H9 (cell line): Measurements from ENCODE around the gene RPL35. TPM values are rescaled to one million over a fixed set of nuclear protein-coding genes. Genes with fewer than 3 reads are reported as not detected.

Experiments used
- DNase-seq: peaks from one replicate; pipeline ENCODE4 v3.0.0-alpha.2; 2017
- H2AFZ ChIP-seq: one replicate; pipeline ENCODE4 v1.6.1; 2013; ENCODE audit warnings: mild to moderate bottlenecking, low read length, control low read depth, moderate library complexity
- H2AK5ac ChIP-seq: 2 replicates; pipeline ENCODE4 v1.6.1; 2013; ENCODE audit warnings: low read length, control low read depth, mixed read lengths; ENCODE audit not compliant: insufficient read length
- H2BK120ac ChIP-seq: one replicate; pipeline ENCODE4 v1.6.1; 2013; ENCODE audit warnings: low read depth, mild to moderate bottlenecking, low read length, control low read depth, inconsistent platforms; ENCODE audit not compliant: poor library complexity, severe bottlenecking
- H2BK12ac ChIP-seq: 2 replicates; pipeline ENCODE4 v1.6.1; 2013; ENCODE audit warnings: low read length, control low read depth, mixed read lengths, low read depth; ENCODE audit not compliant: insufficient read length
- H2BK15ac ChIP-seq: 2 replicates; pipeline ENCODE4 v1.6.1; 2013; ENCODE audit warnings: low read depth, low read length, control low read depth
- H2BK20ac ChIP-seq: one replicate; pipeline ENCODE4 v1.6.1; 2013; ENCODE audit warnings: low read depth, mild to moderate bottlenecking, low read length, control low read depth, inconsistent platforms; ENCODE audit not compliant: poor library complexity, severe bottlenecking
- H2BK5ac ChIP-seq: 2 replicates; pipeline ENCODE4 v1.6.1; 2013; ENCODE audit warnings: low read length, control low read depth, mixed read lengths; ENCODE audit not compliant: insufficient read length
- H3K14ac ChIP-seq: 2 replicates; pipeline ENCODE4 v1.6.1; 2013; ENCODE audit warnings: low read length, control low read depth; ENCODE audit not compliant: insufficient read depth
- H3K18ac ChIP-seq: 2 replicates; pipeline ENCODE4 v1.6.1; 2013; ENCODE audit warnings: low read depth, mild to moderate bottlenecking, mixed read lengths, low read length, control low read depth; ENCODE audit not compliant: insufficient read length
- H3K23ac ChIP-seq: 2 replicates; pipeline ENCODE4 v1.6.1; 2013; ENCODE audit warnings: low read length, control low read depth, mixed read lengths, low read depth; ENCODE audit not compliant: insufficient read length
- H3K23me2 ChIP-seq: 2 replicates; pipeline ENCODE4 v1.6.1; 2013; ENCODE audit warnings: low read depth, mild to moderate bottlenecking, mixed read lengths, low read length, control low read depth; ENCODE audit not compliant: insufficient read length, poor library complexity, severe bottlenecking
- H3K27ac ChIP-seq: 2 replicates; pipeline ENCODE4 v1.5.1; 2013; ENCODE audit warnings: low read length, control low read depth, mixed read lengths, low read depth; ENCODE audit not compliant: insufficient read length
- H3K27me3 ChIP-seq: 2 replicates; pipeline ENCODE4 v1.6.1; 2013; ENCODE audit warnings: low read length, control low read depth, inconsistent platforms; ENCODE audit not compliant: insufficient read depth
- H3K4ac ChIP-seq: 2 replicates; pipeline ENCODE4 v1.6.1; 2013; ENCODE audit warnings: low read depth, mild to moderate bottlenecking, control low read depth, inconsistent platforms, low read length, moderate library complexity
- H3K4me1 ChIP-seq: 2 replicates; pipeline ENCODE4 v1.6.1; 2013; ENCODE audit warnings: low read length, control low read depth, inconsistent platforms; ENCODE audit not compliant: insufficient read depth
- H3K4me2 ChIP-seq: 2 replicates; pipeline ENCODE4 v1.6.1; 2013; ENCODE audit warnings: low read length, control low read depth, mixed read lengths; ENCODE audit not compliant: insufficient read length, insufficient read depth
- H3K56ac ChIP-seq: 2 replicates; pipeline ENCODE4 v1.6.1; 2013; ENCODE audit warnings: low read depth, mild to moderate bottlenecking, mixed read lengths, low read length, control low read depth; ENCODE audit not compliant: insufficient read length
- H3K79me1 ChIP-seq: 2 replicates; pipeline ENCODE4 v1.6.1; 2013; ENCODE audit warnings: low read depth, mild to moderate bottlenecking, moderate library complexity, low read length, control low read depth, inconsistent platforms; ENCODE audit not compliant: insufficient read depth, poor library complexity, severe bottlenecking
- H3K79me2 ChIP-seq: 2 replicates; pipeline ENCODE4 v1.6.1; 2013; ENCODE audit warnings: low read length, control low read depth, inconsistent platforms; ENCODE audit not compliant: insufficient read depth
- H3K9ac ChIP-seq: 2 replicates; pipeline ENCODE4 v1.6.1; 2013; ENCODE audit warnings: low read length, control low read depth, mixed read lengths; ENCODE audit not compliant: insufficient read length; ENCODE audit errors: extremely low read depth
- H3K9me3 ChIP-seq: one replicate; pipeline ENCODE4 v1.6.1; 2013; ENCODE audit warnings: low read depth, low read length, inconsistent platforms; ENCODE audit not compliant: control insufficient read depth
- H3T11ph ChIP-seq: one replicate; pipeline ENCODE4 v1.6.1; 2013; ENCODE audit warnings: mild to moderate bottlenecking, low read length, control low read depth, inconsistent platforms
- H4K20me1 ChIP-seq: one replicate; pipeline ENCODE4 v1.6.1; 2013; ENCODE audit not compliant: control insufficient read depth, insufficient read length, insufficient read depth
- H4K5ac ChIP-seq: 2 replicates; pipeline ENCODE4 v1.6.1; 2013; ENCODE audit warnings: low read depth, mild to moderate bottlenecking, mixed read lengths, low read length, control low read depth; ENCODE audit not compliant: insufficient read length
- H4K8ac ChIP-seq: replicated peaks from 2 replicates; pipeline ENCODE4 v1.6.1; 2013; ENCODE audit warnings: low read length, control low read depth, mixed read lengths, low read depth; ENCODE audit not compliant: insufficient read length
- H4K91ac ChIP-seq: 2 replicates; pipeline ENCODE4 v1.6.1; 2013; ENCODE audit warnings: low read depth, mild to moderate bottlenecking, moderate library complexity, mixed read lengths, low read length, control low read depth; ENCODE audit not compliant: insufficient read length
- H3K27ac Mint-ChIP-seq, 3 experiments: 2 replicates in 2 of 3; 3 replicates in 1 of 3; pipeline ENCODE4 v1.8.0; 2020 to 2021; ENCODE audit warnings: mixed read lengths in 3 of 3, mild to moderate bottlenecking in 1 of 3, moderate library complexity in 1 of 3
- H3K27me3 Mint-ChIP-seq: 2 replicates; pipeline ENCODE4 v1.8.0; 2021; ENCODE audit warnings: low read depth, mild to moderate bottlenecking, moderate library complexity, mixed read lengths
- H3K36me3 Mint-ChIP-seq, 3 experiments: 2 replicates in 2 of 3; 3 replicates in 1 of 3; pipeline ENCODE4 v1.8.0; 2020 to 2021; ENCODE audit warnings: low read depth in 3 of 3, mixed read lengths in 3 of 3; ENCODE audit not compliant: insufficient read depth in 1 of 3
- H3K4me1 Mint-ChIP-seq, 2 experiments: 2 replicates each; pipeline ENCODE4 v1.8.0; 2020; ENCODE audit warnings: mixed read lengths in 2 of 2
- H3K4me3 Mint-ChIP-seq, 2 experiments: 2 replicates in 1 of 2; 3 replicates in 1 of 2; pipeline ENCODE4 v1.8.0; 2020 to 2021; ENCODE audit warnings: mild to moderate bottlenecking in 2 of 2, mixed read lengths in 2 of 2, moderate library complexity in 1 of 2
- H3K9me3 Mint-ChIP-seq, 2 experiments: 2 replicates in 1 of 2; 3 replicates in 1 of 2; pipeline ENCODE4 v1.8.0; 2020; ENCODE audit warnings: mild to moderate bottlenecking in 2 of 2, mixed read lengths in 2 of 2, moderate library complexity in 1 of 2
- WGBS: extraction: QIAGEN DNeasy Blood & Tissue Kit; methylation state at CpG from one replicate; pipeline ENCODE4 v1.1.7; 2013; ENCODE audit warnings: missing lambda C conversion rate, low lambda C conversion rate, mixed read lengths; ENCODE audit not compliant: insufficient read length; ENCODE audit errors: extremely low coverage; 5-methylcytosine and 5-hydroxymethylcytosine counted together
- total RNA-seq: library from RNA; stranded (reverse); gene quantifications from 2 replicates; pipeline ENCODE4 v1.2.1, GENCODE V29; 2021
- TF ChIP-seq, protein P1 (sequence below): fragments of 200-600 bp; sonication (generic); conservative IDR thresholded peaks from 3 replicates; pipeline ENCODE4 v1.8.0; 2021; ENCODE audit warnings: antibody characterized with exemption, mild to moderate bottlenecking

RPL35 gene
- total RNA-seq, 1 experiment from 2014 or later, result 1,840 TPM

DNA sequence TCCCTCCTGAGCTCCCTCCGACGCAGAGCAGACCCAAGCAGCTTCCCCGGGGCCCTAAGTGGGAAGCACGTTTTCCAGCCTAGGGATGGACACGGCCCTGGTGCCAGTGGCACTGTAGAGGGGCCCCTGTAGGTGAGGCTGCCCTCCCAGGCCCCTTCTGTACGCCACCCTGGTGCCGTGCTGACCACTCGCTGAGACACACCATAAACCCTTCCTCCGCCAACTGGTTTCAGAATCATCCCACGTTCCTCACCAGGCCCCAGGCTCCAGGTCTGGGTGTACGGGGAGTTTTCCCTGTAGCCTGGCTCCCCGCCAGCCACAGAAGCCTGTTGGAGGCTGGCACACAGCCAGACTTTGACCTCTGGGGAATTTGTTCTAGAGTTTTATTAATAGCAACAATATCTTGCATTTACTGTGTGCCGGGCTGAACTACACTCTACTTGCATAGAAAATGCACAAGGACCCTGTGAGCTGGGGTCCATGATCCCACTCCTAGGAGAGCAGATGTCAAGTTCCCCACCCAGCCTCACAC is 26.7 kb downstream of the RPL35 start:
- Histone ChIP-seq H2BK5ac (no peak overlapping the region), H3K23ac (no peak overlapping the region), H3K56ac (no peak overlapping the region), H3T11ph (no peak overlapping the region), H4K8ac (no peak overlapping the region), H4K20me1 (no peaks in the 10 kb centered on the region), H4K5ac (no peak overlapping the region), H3K4me2 (no peak overlapping the region), H2AFZ (no peak overlapping the region), H3K4ac (no peak overlapping the region), H2BK15ac (no peak overlapping the region), H3K4me1 (no peaks in the 10 kb centered on the region), H2BK12ac (no peak overlapping the region), H3K79me1 (no peaks in the 10 kb centered on the region), H3K27ac (no peak overlapping the region), H2AK5ac (no peak overlapping the region), H2BK120ac (no peak overlapping the region), H2BK20ac (no peak overlapping the region), H4K91ac (no peak overlapping the region), H3K9ac (no peak overlapping the region), H3K14ac (no peak overlapping the region), H3K79me2 (no peaks in the 10 kb centered on the region), H3K27me3 (no peaks in the 10 kb centered on the region), H3K9me3 (no peaks in the 10 kb centered on the region), H3K18ac (no peak overlapping the region), H3K23me2 (no peaks in the 10 kb centered on the region)
- TF ChIP-seq, protein P1, sequence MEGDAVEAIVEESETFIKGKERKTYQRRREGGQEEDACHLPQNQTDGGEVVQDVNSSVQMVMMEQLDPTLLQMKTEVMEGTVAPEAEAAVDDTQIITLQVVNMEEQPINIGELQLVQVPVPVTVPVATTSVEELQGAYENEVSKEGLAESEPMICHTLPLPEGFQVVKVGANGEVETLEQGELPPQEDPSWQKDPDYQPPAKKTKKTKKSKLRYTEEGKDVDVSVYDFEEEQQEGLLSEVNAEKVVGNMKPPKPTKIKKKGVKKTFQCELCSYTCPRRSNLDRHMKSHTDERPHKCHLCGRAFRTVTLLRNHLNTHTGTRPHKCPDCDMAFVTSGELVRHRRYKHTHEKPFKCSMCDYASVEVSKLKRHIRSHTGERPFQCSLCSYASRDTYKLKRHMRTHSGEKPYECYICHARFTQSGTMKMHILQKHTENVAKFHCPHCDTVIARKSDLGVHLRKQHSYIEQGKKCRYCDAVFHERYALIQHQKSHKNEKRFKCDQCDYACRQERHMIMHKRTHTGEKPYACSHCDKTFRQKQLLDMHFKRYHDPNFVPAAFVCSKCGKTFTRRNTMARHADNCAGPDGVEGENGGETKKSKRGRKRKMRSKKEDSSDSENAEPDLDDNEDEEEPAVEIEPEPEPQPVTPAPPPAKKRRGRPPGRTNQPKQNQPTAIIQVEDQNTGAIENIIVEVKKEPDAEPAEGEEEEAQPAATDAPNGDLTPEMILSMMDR, result no peak
- peaks cover 2% of the 10 kb centered on the region; the same call in 1 of the 2 replicates for H3K27me3 Mint-ChIP-seq
- no peak for DNase-seq
- no CpG with 5 or more reads among the region's 13 CpGs for WGBS
- H3K4me1 Mint-ChIP-seq, result peaks cover 2 to 14% of the 10 kb centered on the region in 2 experiments; a peak in 2 of 4 replicates
- H3K4me3 Mint-ChIP-seq, result no peak overlapping the region
- H3K27ac Mint-ChIP-seq, result no peak overlapping the region
- H3K36me3 Mint-ChIP-seq, result peaks cover 0 to 1% (median 0%) of the 10 kb centered on the region in 3 experiments; a peak in 2 of 7 replicates
- no peaks in the 10 kb centered on the region for H3K9me3 Mint-ChIP-seq
